H9 (cell line): ENCODE measurements around the gene PTPRK. TPM values are rescaled to one million over a fixed set of nuclear protein-coding genes. Genes with fewer than 3 reads are reported as not detected.
A peak's percentile ranks its signal among the peaks of the same experiment; 100 is the strongest.

Experiments
- DNase-seq: peaks from one replicate; pipeline ENCODE4 v3.0.0-alpha.2; 2017
- H2AFZ ChIP-seq: one replicate; pipeline ENCODE4 v1.6.1; 2013; ENCODE audit warnings: mild to moderate bottlenecking, low read length, control low read depth, moderate library complexity
- H2AK5ac ChIP-seq: 2 replicates; pipeline ENCODE4 v1.6.1; 2013; ENCODE audit warnings: low read length, control low read depth, mixed read lengths; ENCODE audit not compliant: insufficient read length
- H2BK120ac ChIP-seq: one replicate; pipeline ENCODE4 v1.6.1; 2013; ENCODE audit warnings: low read depth, mild to moderate bottlenecking, low read length, control low read depth, inconsistent platforms; ENCODE audit not compliant: poor library complexity, severe bottlenecking
- H2BK12ac ChIP-seq: 2 replicates; pipeline ENCODE4 v1.6.1; 2013; ENCODE audit warnings: low read length, control low read depth, mixed read lengths, low read depth; ENCODE audit not compliant: insufficient read length
- H2BK15ac ChIP-seq: 2 replicates; pipeline ENCODE4 v1.6.1; 2013; ENCODE audit warnings: low read depth, low read length, control low read depth
- H2BK20ac ChIP-seq: one replicate; pipeline ENCODE4 v1.6.1; 2013; ENCODE audit warnings: low read depth, mild to moderate bottlenecking, low read length, control low read depth, inconsistent platforms; ENCODE audit not compliant: poor library complexity, severe bottlenecking
- H2BK5ac ChIP-seq: 2 replicates; pipeline ENCODE4 v1.6.1; 2013; ENCODE audit warnings: low read length, control low read depth, mixed read lengths; ENCODE audit not compliant: insufficient read length
- H3K14ac ChIP-seq: 2 replicates; pipeline ENCODE4 v1.6.1; 2013; ENCODE audit warnings: low read length, control low read depth; ENCODE audit not compliant: insufficient read depth
- H3K18ac ChIP-seq: 2 replicates; pipeline ENCODE4 v1.6.1; 2013; ENCODE audit warnings: low read depth, mild to moderate bottlenecking, mixed read lengths, low read length, control low read depth; ENCODE audit not compliant: insufficient read length
- H3K23ac ChIP-seq: 2 replicates; pipeline ENCODE4 v1.6.1; 2013; ENCODE audit warnings: low read length, control low read depth, mixed read lengths, low read depth; ENCODE audit not compliant: insufficient read length
- H3K23me2 ChIP-seq: 2 replicates; pipeline ENCODE4 v1.6.1; 2013; ENCODE audit warnings: low read depth, mild to moderate bottlenecking, mixed read lengths, low read length, control low read depth; ENCODE audit not compliant: insufficient read length, poor library complexity, severe bottlenecking
- H3K27ac ChIP-seq: 2 replicates; pipeline ENCODE4 v1.5.1; 2013; ENCODE audit warnings: low read length, control low read depth, mixed read lengths, low read depth; ENCODE audit not compliant: insufficient read length
- H3K27me3 ChIP-seq: 2 replicates; pipeline ENCODE4 v1.6.1; 2013; ENCODE audit warnings: low read length, control low read depth, inconsistent platforms; ENCODE audit not compliant: insufficient read depth
- H3K4ac ChIP-seq: 2 replicates; pipeline ENCODE4 v1.6.1; 2013; ENCODE audit warnings: low read depth, mild to moderate bottlenecking, control low read depth, inconsistent platforms, low read length, moderate library complexity
- H3K4me1 ChIP-seq: 2 replicates; pipeline ENCODE4 v1.6.1; 2013; ENCODE audit warnings: low read length, control low read depth, inconsistent platforms; ENCODE audit not compliant: insufficient read depth
- H3K4me2 ChIP-seq: 2 replicates; pipeline ENCODE4 v1.6.1; 2013; ENCODE audit warnings: low read length, control low read depth, mixed read lengths; ENCODE audit not compliant: insufficient read length, insufficient read depth
- H3K56ac ChIP-seq: 2 replicates; pipeline ENCODE4 v1.6.1; 2013; ENCODE audit warnings: low read depth, mild to moderate bottlenecking, mixed read lengths, low read length, control low read depth; ENCODE audit not compliant: insufficient read length
- H3K79me1 ChIP-seq: 2 replicates; pipeline ENCODE4 v1.6.1; 2013; ENCODE audit warnings: low read depth, mild to moderate bottlenecking, moderate library complexity, low read length, control low read depth, inconsistent platforms; ENCODE audit not compliant: insufficient read depth, poor library complexity, severe bottlenecking
- H3K79me2 ChIP-seq: 2 replicates; pipeline ENCODE4 v1.6.1; 2013; ENCODE audit warnings: low read length, control low read depth, inconsistent platforms; ENCODE audit not compliant: insufficient read depth
- H3K9ac ChIP-seq: 2 replicates; pipeline ENCODE4 v1.6.1; 2013; ENCODE audit warnings: low read length, control low read depth, mixed read lengths; ENCODE audit not compliant: insufficient read length; ENCODE audit errors: extremely low read depth
- H3K9me3 ChIP-seq: one replicate; pipeline ENCODE4 v1.6.1; 2013; ENCODE audit warnings: low read depth, low read length, inconsistent platforms; ENCODE audit not compliant: control insufficient read depth
- H3T11ph ChIP-seq: one replicate; pipeline ENCODE4 v1.6.1; 2013; ENCODE audit warnings: mild to moderate bottlenecking, low read length, control low read depth, inconsistent platforms
- H4K20me1 ChIP-seq: one replicate; pipeline ENCODE4 v1.6.1; 2013; ENCODE audit not compliant: control insufficient read depth, insufficient read length, insufficient read depth
- H4K5ac ChIP-seq: 2 replicates; pipeline ENCODE4 v1.6.1; 2013; ENCODE audit warnings: low read depth, mild to moderate bottlenecking, mixed read lengths, low read length, control low read depth; ENCODE audit not compliant: insufficient read length
- H4K8ac ChIP-seq: replicated peaks from 2 replicates; pipeline ENCODE4 v1.6.1; 2013; ENCODE audit warnings: low read length, control low read depth, mixed read lengths, low read depth; ENCODE audit not compliant: insufficient read length
- H4K91ac ChIP-seq: 2 replicates; pipeline ENCODE4 v1.6.1; 2013; ENCODE audit warnings: low read depth, mild to moderate bottlenecking, moderate library complexity, mixed read lengths, low read length, control low read depth; ENCODE audit not compliant: insufficient read length
- H3K27ac Mint-ChIP-seq, 3 experiments: 2 replicates in 2 of 3; 3 replicates in 1 of 3; pipeline ENCODE4 v1.8.0; 2020 to 2021; ENCODE audit warnings: mixed read lengths in 3 of 3, mild to moderate bottlenecking in 1 of 3, moderate library complexity in 1 of 3
- H3K27me3 Mint-ChIP-seq: 2 replicates; pipeline ENCODE4 v1.8.0; 2021; ENCODE audit warnings: low read depth, mild to moderate bottlenecking, moderate library complexity, mixed read lengths
- H3K36me3 Mint-ChIP-seq, 3 experiments: 2 replicates in 2 of 3; 3 replicates in 1 of 3; pipeline ENCODE4 v1.8.0; 2020 to 2021; ENCODE audit warnings: low read depth in 3 of 3, mixed read lengths in 3 of 3; ENCODE audit not compliant: insufficient read depth in 1 of 3
- H3K4me1 Mint-ChIP-seq, 2 experiments: 2 replicates each; pipeline ENCODE4 v1.8.0; 2020; ENCODE audit warnings: mixed read lengths in 2 of 2
- H3K4me3 Mint-ChIP-seq, 2 experiments: 2 replicates in 1 of 2; 3 replicates in 1 of 2; pipeline ENCODE4 v1.8.0; 2020 to 2021; ENCODE audit warnings: mild to moderate bottlenecking in 2 of 2, mixed read lengths in 2 of 2, moderate library complexity in 1 of 2
- H3K9me3 Mint-ChIP-seq, 2 experiments: 2 replicates in 1 of 2; 3 replicates in 1 of 2; pipeline ENCODE4 v1.8.0; 2020; ENCODE audit warnings: mild to moderate bottlenecking in 2 of 2, mixed read lengths in 2 of 2, moderate library complexity in 1 of 2
- WGBS: extraction: QIAGEN DNeasy Blood & Tissue Kit; methylation state at CpG from one replicate; pipeline ENCODE4 v1.1.7; 2013; ENCODE audit warnings: missing lambda C conversion rate, low lambda C conversion rate, mixed read lengths; ENCODE audit not compliant: insufficient read length; ENCODE audit errors: extremely low coverage; 5-methylcytosine and 5-hydroxymethylcytosine counted together
- total RNA-seq: library from RNA; stranded (reverse); gene quantifications from 2 replicates; pipeline ENCODE4 v1.2.1, GENCODE V29; 2021
- TF ChIP-seq, protein P1 (sequence below): fragments of 200-600 bp; sonication (generic); conservative IDR thresholded peaks from 3 replicates; pipeline ENCODE4 v1.8.0; 2021; ENCODE audit warnings: antibody characterized with exemption, mild to moderate bottlenecking

PTPRK gene
- total RNA-seq, 1 experiment from 2014 or later = 47.9 TPM

DNA sequence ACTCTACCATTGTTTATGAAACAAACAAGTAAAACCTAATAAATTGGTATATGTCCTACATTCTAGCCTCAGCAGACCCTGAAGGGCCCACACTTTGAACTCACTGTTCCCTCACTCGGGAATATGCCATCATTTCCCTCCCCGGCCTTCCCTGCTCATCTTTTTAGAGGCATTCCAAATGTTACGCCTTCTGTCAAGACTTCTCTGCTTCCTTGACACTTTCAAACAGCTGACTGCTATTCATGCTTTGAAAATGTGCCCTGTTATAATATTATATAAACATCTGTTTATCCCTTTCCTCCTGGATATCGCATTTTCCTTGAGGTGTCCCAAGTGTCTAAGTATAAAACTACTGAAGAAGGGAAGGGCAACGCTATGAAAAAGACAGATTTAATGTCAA lies 370.0 kb downstream of the PTPRK start:
- Histone ChIP-seq H3T11ph (no peak overlapping the region), H3K56ac (no peak overlapping the region), H3K27ac (no peak overlapping the region), H3K18ac (no peak overlapping the region), H2BK120ac (no peak overlapping the region), H2BK15ac (no peak overlapping the region), H3K23me2 (no peaks in the 10 kb centered on the region), H2AK5ac (no peak overlapping the region), H3K14ac (no peak overlapping the region), H3K79me2 (no peaks in the 10 kb centered on the region), H3K4me1 (no peaks in the 10 kb centered on the region), H4K20me1 (no peaks in the 10 kb centered on the region), H3K23ac (no peak overlapping the region), H3K4me2 (no peak overlapping the region), H4K8ac (no peak overlapping the region), H4K5ac (no peak overlapping the region), H2BK5ac (no peak overlapping the region), H3K27me3 (no peaks in the 10 kb centered on the region), H2BK12ac (no peak overlapping the region), H2BK20ac (no peak overlapping the region), H2AFZ (no peak overlapping the region), H4K91ac (no peak overlapping the region), H3K79me1 (no peaks in the 10 kb centered on the region), H3K4ac (no peak overlapping the region), H3K9ac (no peak overlapping the region), H3K9me3 (no peaks in the 10 kb centered on the region)
- no peak for DNase-seq
- TF ChIP-seq, protein P1, sequence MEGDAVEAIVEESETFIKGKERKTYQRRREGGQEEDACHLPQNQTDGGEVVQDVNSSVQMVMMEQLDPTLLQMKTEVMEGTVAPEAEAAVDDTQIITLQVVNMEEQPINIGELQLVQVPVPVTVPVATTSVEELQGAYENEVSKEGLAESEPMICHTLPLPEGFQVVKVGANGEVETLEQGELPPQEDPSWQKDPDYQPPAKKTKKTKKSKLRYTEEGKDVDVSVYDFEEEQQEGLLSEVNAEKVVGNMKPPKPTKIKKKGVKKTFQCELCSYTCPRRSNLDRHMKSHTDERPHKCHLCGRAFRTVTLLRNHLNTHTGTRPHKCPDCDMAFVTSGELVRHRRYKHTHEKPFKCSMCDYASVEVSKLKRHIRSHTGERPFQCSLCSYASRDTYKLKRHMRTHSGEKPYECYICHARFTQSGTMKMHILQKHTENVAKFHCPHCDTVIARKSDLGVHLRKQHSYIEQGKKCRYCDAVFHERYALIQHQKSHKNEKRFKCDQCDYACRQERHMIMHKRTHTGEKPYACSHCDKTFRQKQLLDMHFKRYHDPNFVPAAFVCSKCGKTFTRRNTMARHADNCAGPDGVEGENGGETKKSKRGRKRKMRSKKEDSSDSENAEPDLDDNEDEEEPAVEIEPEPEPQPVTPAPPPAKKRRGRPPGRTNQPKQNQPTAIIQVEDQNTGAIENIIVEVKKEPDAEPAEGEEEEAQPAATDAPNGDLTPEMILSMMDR = no peak
- no peak overlapping the region for H3K4me3 Mint-ChIP-seq
- no CpG with 5 or more reads among the region's 5 CpGs for WGBS
- H3K9me3 Mint-ChIP-seq = no peaks in the 10 kb centered on the region
- 0 out of 7 replicates have a peak overlapping the region, but pooled peaks of 1 of the 3 experiments have one; percentile 32 for H3K27ac Mint-ChIP-seq
- no peaks in the 10 kb centered on the region for H3K27me3 Mint-ChIP-seq
- no peaks in the 10 kb centered on the region for H3K4me1 Mint-ChIP-seq
- H3K36me3 Mint-ChIP-seq = no peaks in the 10 kb centered on the region
